Left ventricle myocardium inferior (tissue), 1 donor: Measurements from ENCODE around the gene STEAP1B. TPM values are rescaled to one million over a fixed set of nuclear protein-coding genes. Genes with fewer than 3 reads are reported as not detected.

Source experiments
- DNase-seq: peaks from one replicate; pipeline ENCODE4 v3.0.0-alpha.2; 2020
- H3K27ac ChIP-seq: fragments of 200-600 bp; replicated peaks from 2 replicates; pipeline ENCODE4 v1.8.0; 2021
- H3K27me3 ChIP-seq: fragments of 200-600 bp; 2 replicates; pipeline ENCODE4 v1.8.0; 2021; ENCODE audit warnings: low read depth
- H3K36me3 ChIP-seq: fragments of 200-600 bp; 2 replicates; pipeline ENCODE4 v1.8.0; 2021
- H3K4me1 ChIP-seq: fragments of 200-600 bp; 2 replicates; pipeline ENCODE4 v1.8.0; 2021
- H3K4me3 ChIP-seq: fragments of 200-600 bp; 2 replicates; pipeline ENCODE4 v1.8.0; 2021; ENCODE audit warnings: mild to moderate bottlenecking, moderate library complexity
- H3K9me3 ChIP-seq: fragments of 200-600 bp; replicated peaks from 2 replicates; pipeline ENCODE4 v1.8.0; 2021
- intact Hi-C: fragments of 100-400 bp; cut with micrococcal nuclease; formaldehyde crosslinking; loops from one replicate; pipeline ENCODE4 v1.11.0; 2022
- total RNA-seq: library from RNA; stranded (reverse); fragmentation: NEBNext Ultra II Directional; extraction: Animal tissue kit (Norgen Biotek cat#: 25700); gene quantifications from one replicate; pipeline ENCODE4 v1.2.1, GENCODE V29; 2021
- TF ChIP-seq, protein P1 (sequence below): fragments of 200-600 bp; IDR thresholded peaks from 2 replicates; pipeline ENCODE4 v1.8.0; 2021; ENCODE audit warnings: antibody characterized with exemption, mild to moderate bottlenecking, borderline replicate concordance
- donor health status: DM: no; HTN: yes; CAD: no; lungs with severe emphysema.

The STEAP1B gene
- total RNA-seq, 1 donor from 2014 or later, result 0.63 TPM

DNA sequence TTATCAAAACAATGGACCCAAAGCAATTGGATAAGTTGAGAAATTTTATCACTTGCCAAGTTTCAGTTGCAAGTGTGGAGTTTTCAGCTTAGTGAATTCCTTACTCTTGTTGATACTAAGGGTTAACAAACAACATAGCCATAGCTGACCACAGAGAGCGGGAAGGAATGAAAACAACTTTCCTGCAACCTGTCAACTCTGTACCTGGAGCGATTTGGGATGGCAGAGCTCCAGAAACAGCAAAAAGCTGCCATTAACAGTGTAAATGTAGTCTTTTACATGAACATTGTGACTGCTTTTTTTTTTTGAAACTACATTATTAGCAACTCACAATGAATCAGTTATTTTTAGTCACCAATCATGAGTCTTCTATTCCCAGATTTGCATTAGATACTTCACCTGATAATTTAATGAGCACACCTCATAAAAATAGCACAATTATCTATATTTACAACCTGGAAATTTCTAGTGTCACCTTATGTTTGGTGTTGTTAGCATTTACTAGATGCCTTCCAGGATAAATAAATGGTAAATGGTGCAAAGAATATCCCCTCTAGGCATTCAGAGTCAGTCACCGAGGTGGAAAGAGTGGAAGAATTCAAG, 95.5 kb downstream of the STEAP1B start:
- Histone ChIP-seq H3K9me3 (no peaks in the 10 kb centered on the region), H3K27ac (no peak overlapping the region), H3K27me3 (no peaks in the 10 kb centered on the region), H3K4me3 (no peak overlapping the region), H3K4me1 (no peaks in the 10 kb centered on the region), H3K36me3 (no peaks in the 10 kb centered on the region)
- DNase-seq, result no peak
- TF ChIP-seq, protein P1, sequence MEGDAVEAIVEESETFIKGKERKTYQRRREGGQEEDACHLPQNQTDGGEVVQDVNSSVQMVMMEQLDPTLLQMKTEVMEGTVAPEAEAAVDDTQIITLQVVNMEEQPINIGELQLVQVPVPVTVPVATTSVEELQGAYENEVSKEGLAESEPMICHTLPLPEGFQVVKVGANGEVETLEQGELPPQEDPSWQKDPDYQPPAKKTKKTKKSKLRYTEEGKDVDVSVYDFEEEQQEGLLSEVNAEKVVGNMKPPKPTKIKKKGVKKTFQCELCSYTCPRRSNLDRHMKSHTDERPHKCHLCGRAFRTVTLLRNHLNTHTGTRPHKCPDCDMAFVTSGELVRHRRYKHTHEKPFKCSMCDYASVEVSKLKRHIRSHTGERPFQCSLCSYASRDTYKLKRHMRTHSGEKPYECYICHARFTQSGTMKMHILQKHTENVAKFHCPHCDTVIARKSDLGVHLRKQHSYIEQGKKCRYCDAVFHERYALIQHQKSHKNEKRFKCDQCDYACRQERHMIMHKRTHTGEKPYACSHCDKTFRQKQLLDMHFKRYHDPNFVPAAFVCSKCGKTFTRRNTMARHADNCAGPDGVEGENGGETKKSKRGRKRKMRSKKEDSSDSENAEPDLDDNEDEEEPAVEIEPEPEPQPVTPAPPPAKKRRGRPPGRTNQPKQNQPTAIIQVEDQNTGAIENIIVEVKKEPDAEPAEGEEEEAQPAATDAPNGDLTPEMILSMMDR, result no peak
- intact Hi-C loops, result no loop called here

DNA sequence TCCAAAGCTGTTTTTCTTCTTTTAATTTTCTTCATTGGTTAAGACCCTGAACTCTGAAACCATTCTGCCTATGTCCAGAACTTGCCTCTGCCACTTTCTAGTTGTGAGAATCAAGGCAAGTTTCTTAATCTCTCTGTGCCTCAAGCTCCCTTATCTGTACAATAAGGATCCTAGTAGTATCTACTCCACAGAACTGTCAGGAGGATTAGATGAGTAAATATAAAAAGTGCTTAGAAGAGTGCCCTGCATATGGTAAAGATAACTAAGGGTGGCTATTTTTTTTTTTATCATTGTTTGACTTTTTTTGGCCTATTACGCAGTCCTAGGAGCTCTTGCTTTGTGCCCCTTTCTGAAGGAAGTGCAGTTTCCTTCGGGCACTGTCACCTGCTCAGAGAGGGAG, 96.6 kb downstream of the STEAP1B start:
- Histone ChIP-seq H3K4me3 (no peak overlapping the region), H3K27ac (no peak overlapping the region), H3K4me1 (no peaks in the 10 kb centered on the region), H3K9me3 (no peaks in the 10 kb centered on the region), H3K27me3 (no peaks in the 10 kb centered on the region), H3K36me3 (no peaks in the 10 kb centered on the region)
- TF ChIP-seq, protein P1, result no peak
- intact Hi-C loops, result no loop called here
- DNase-seq, result no peak

DNA sequence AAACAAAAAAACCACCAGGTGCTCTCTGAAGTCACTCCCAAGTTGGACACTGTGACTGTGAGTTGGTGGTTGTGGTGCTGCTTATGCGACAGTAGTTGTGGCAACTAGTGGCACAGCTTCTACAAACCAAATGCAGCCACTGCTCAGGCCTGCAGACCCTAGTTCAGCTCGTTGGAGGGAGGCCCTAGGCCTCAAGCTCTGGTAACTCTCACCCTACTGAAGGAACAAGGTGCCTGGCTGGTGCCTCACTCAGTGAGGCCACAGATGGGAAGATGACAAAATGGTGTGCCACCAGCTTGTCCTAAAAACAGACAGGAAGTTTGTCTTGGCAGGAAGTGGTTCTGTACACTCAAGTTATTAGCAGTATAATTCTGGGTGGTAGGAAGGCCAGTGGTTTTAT, 97.7 kb downstream of the STEAP1B start:
- no peaks in the 10 kb centered on the region for H3K27me3 ChIP-seq
- TF ChIP-seq, protein P1, result no peak
- H3K4me3 ChIP-seq, result no peak overlapping the region
- no peak overlapping the region for H3K27ac ChIP-seq
- no peaks in the 10 kb centered on the region for H3K36me3 ChIP-seq
- H3K9me3 ChIP-seq, result no peaks in the 10 kb centered on the region
- intact Hi-C loops, result no loop called here
- DNase-seq, result no peak
- no peaks in the 10 kb centered on the region for H3K4me1 ChIP-seq

DNA sequence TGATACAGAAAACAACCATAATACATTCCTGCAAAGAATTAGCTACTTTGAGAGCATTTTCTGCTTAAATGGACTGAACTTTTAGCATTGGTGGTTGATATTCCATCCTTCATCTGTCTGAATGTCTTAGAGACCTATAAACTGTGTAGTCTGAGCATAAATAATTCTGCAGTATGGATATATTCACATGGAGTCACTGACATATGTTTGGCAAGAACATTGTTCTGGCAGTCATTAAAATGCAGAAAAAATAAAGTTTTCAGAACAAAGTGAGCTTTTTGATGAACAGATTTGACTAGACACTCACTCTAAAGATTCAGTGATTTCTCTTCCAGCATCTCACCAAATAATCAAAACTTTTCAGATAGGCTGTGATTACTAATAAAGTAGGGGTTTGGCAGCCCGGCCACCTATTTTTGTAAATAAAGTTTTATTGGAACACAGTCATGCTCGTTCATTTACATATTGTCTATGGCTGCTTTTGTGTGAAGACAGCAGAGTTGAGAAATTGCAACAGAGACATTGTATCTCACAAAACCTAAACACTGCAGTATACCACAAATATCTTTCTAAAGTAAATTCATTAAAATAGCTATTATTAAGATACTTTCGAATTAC, 98.9 kb downstream of the STEAP1B start:
- no peak for DNase-seq
- Histone ChIP-seq H3K4me1 (no peaks in the 10 kb centered on the region), H3K27me3 (no peaks in the 10 kb centered on the region), H3K27ac (no peak overlapping the region), H3K9me3 (no peaks in the 10 kb centered on the region), H3K36me3 (no peaks in the 10 kb centered on the region), H3K4me3 (no peak overlapping the region)
- TF ChIP-seq, protein P1, result no peak
- intact Hi-C loops, result no loop called here

DNA sequence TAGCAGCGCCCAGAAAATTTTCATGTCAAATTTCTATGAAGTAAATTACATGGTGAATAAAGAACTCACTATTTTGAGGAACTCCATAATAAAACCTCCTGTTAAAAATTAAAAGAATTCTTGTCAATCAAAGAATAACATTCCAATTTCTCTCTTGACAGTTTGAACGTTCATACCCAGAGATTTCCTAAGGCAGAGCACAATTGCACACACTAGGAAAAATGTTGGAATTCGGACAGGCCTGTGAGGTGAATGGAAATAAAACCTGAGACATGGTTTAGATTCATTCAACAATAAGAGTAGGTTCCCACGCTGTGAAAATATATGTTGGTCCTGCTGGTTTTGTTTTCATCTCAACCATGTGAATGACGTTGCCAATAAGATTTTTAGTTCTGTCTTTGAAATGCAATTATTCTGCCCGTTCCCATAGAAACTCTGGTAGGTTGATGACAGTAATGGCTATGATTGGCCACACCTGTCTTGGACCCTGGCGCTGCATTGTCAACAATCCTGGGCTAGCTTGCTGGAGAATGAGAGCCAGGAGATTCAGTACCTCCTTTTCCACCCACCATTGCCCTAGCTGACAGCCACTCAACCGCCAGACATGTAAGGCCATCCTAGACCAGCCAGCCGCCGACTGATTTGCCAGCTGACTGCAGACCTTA, 99.7 kb downstream of the STEAP1B start:
- H3K4me1 ChIP-seq, result no peaks in the 10 kb centered on the region
- DNase-seq, result no peak
- no peaks in the 10 kb centered on the region for H3K36me3 ChIP-seq
- no peak overlapping the region for H3K27ac ChIP-seq
- H3K4me3 ChIP-seq, result no peak overlapping the region
- no peaks in the 10 kb centered on the region for H3K9me3 ChIP-seq
- intact Hi-C loops, result no loop called here
- H3K27me3 ChIP-seq, result no peaks in the 10 kb centered on the region
- TF ChIP-seq, protein P1, result no peak
